Measurements from ENCODE around the gene KLHL17.

GRCh38 chr1:943545-944340, 16.6 kb upstream of the KLHL17 start:
- TF ChIP-seq CTCF (IDR thresholded peaks at IDR 0.05; ENCODE audit: low read depth, low read length): no peak
- TF ChIP-seq EZH2phosphoT487 (IDR thresholded peaks at IDR 0.05; ENCODE audit: low read depth): no peak

Measured in OCI-LY3 (cell line).